ENCODE data around the gene S100A3. TPM values are rescaled to one million over a fixed set of nuclear protein-coding genes. Genes with fewer than 3 reads are reported as not detected.
"Not testable (repeated sequence)": the region's sequence is repeated elsewhere in the genome, so short reads cannot be mapped to it uniquely, and the experiment has no call there.

Gene S100A3
- total RNA-seq, 4 donors from 2014 or later = 1.7 to 3.2 (median 2.7) TPM; not detected in 1

- DNase-seq (ENCODE audit: low spot score) (no peak), ATAC-seq (ENCODE audit: low FRiP score) (no peak)
- no peak for TF ChIP-seq CTCF (IDR thresholded peaks at IDR 0.05)
Measured at GRCh38 chr1:153586347-153586746, 37.3 kb upstream of the S100A3 start.

- ATAC-seq (ENCODE audit: low FRiP score) = no peak
- TF ChIP-seq CTCF (IDR thresholded peaks at IDR 0.05) = no peak
Measured at GRCh38 chr1:153585006-153585405, 35.9 kb upstream of the S100A3 start.

GRCh38 chr1:153583976-153584375 is 34.9 kb upstream of the S100A3 start:
- no peak for TF ChIP-seq CTCF (IDR thresholded peaks at IDR 0.05)
- DNase-seq (ENCODE audit: low spot score) (no peak), ATAC-seq (ENCODE audit: low FRiP score) (no peak)

More at GRCh38 chr1:153585006-153585405, 35.9 kb upstream of the S100A3 start:
- DNase-seq (ENCODE audit: low spot score) = no peak

- not testable (repeated sequence) for DNase-seq (ENCODE audit: low spot score); ATAC-seq (ENCODE audit: low FRiP score)
Measured at GRCh38 chr1:153583514-153583913, 34.5 kb upstream of the S100A3 start.

GRCh38 chr1:153582836-153583235 is 33.8 kb upstream of the S100A3 start:
- ATAC-seq (ENCODE audit: low FRiP score); DNase-seq (ENCODE audit: low spot score): not testable (repeated sequence)

- no peak for TF ChIP-seq CTCF (IDR thresholded peaks at IDR 0.05)
- no peak for DNase-seq (ENCODE audit: low spot score)
- ATAC-seq (ENCODE audit: low FRiP score) = no peak
Measured at GRCh38 chr1:153578936-153579335, 29.9 kb upstream of the S100A3 start.

GRCh38 chr1:153578490-153578889 is 29.4 kb upstream of the S100A3 start:
- TF ChIP-seq CTCF (IDR thresholded peaks at IDR 0.05) = no peak
- DNase-seq (ENCODE audit: low spot score) (no peak), ATAC-seq (ENCODE audit: low FRiP score) (no peak)

- peak; percentile 28 for ATAC-seq (ENCODE audit: low FRiP score)
- no peak for TF ChIP-seq CTCF (IDR thresholded peaks at IDR 0.05)
- no peak for DNase-seq (ENCODE audit: low spot score)
Measured at GRCh38 chr1:153577624-153578051, 28.6 kb upstream of the S100A3 start.

Data from omental fat pad (tissue), 4 donors.